NCI-H1092 treated with DMSO at 0.1 percent for 48 hours (cell line): Measurements from ENCODE around the gene UPF1.

ENCODE experiments used
- DNase-seq: peaks from one replicate; lab custom pipeline; 2025; lab: John Stamatoyannopoulos, UW

The UPF1 gene

DNA sequence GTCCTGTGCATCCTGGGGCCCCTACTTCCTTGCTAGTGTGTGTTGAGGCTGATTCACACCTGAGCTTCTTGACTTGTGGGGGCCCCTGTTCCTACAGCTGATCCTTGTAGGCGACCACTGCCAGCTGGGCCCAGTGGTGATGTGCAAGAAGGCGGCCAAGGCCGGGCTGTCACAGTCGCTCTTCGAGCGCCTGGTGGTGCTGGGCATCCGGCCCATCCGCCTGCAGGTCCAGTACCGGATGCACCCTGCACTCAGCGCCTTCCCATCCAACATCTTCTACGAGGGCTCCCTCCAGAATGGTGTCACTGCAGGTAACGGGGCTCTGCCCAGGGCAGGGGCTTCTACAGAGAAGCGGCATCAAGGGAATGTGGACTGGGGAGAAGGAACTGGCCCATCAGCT lies 25.5 kb downstream of the UPF1 start:
- DNase-seq: no peak

DNA sequence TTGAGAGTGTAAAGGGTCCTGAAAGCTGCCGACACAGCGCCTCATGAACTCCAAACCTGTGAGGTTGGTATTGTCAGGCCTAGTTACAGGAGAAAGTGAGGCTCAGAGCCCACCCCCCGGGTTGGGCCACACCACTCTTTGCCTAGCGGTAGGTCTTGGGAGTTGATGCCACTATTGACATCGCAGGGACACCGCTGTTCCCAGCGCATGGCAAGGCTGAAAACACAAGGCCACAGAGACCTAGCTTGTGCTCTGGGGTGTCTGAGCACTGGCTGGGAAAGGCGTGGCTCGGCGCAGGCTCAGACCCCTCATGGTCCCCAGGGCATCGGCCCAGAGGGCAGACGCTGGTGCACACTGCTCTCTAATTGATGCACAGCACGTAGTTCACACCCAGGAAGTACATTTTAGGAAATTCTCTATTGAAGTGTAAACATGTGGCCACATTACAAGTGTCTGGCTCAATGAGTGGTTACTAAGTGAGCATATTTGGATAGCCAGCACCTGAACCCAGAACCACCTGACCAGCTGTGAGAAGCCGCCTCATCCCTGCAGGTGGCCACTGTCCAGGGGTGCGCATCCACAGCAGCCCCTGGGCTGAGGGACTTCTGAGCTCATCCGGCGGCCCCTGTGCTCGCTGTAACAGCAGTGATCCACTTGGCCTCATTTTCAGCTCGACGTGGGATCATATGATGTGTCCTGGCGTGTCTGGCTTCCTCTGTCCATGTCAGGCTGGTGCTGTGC lies 27.3 kb downstream of the UPF1 start:
- no peak for DNase-seq

DNA sequence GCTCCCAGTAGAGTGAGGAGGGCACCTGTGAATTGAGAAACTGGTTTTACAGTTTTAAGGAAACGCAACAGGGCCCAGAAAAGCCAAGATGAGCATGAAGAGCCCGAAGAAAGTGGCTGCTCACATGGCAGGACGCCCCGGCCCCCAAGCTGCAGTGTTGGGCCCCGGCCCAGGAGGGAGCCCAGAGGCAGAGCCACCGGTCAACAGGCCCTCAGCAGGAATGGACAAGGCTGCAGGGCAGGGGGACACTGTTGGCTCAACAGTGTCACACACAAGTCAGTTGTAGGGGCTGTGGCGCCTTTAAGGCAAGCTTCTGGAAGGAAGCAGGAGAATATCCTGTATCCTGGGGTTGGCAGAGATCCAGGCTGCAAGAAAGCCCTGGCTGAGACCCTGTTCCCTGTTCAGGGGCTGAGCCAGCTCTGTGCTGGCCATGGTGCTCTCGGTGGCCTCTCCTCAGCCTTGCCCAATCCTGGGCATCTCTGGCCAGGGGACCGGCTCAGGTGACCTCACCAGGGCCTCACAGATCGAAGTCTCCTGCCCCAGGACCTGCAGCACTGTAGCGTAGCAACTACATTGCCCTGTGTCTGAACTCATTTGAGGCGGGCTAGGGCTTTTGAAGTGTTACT lies 28.0 kb downstream of the UPF1 start:
- no peak for DNase-seq

DNA sequence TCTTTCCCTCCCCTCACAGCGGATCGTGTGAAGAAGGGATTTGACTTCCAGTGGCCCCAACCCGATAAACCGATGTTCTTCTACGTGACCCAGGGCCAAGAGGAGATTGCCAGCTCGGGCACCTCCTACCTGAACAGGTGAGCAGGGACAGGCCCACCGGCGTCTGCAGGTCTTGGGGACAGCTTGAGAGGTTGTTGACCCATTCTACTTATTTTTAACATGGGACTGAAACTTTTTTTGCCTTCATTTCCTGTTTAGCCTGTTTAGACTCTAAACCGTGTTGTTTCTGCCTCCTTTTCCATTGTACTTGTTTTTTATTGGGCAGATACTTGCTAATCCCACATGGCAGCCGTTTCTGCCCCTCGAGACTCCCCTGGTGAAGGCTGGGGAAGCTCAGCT lies 28.5 kb downstream of the UPF1 start:
- no peak for DNase-seq

DNA sequence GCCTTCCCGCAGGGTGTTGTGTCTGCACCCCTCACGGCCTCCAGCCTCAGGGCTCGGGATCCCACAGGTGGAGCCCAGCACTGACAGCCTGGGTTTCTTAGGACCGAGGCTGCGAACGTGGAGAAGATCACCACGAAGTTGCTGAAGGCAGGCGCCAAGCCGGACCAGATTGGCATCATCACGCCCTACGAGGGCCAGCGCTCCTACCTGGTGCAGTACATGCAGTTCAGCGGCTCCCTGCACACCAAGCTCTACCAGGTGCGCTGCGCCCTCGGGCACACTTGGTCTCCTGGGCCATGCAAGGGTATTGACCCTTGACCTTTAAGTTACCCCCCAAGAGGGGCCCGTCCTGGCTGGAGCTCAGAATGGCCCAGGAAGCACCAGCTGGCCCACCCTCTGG lies 29.0 kb downstream of the UPF1 start:
- no peak for DNase-seq

DNA sequence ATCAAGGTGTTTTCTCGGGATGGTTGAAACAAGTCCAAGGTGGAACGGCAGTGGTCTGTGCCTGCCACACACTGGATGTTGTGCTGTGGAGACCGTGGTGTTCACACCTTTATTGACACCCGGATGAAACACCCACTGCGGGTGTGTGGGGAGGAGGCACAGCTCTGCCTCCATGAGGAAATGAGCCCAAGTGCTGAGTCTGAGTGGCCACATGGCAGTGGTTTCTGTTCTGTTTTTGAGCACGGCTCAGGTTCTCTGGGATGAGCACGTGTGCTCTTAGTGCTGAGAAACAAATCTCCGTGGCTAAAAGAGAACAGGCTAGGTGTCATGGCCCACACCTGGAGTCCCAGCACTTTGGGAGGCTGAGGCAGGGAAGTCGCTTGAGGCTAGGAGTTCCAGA lies 29.5 kb downstream of the UPF1 start:
- no peak for DNase-seq

DNA sequence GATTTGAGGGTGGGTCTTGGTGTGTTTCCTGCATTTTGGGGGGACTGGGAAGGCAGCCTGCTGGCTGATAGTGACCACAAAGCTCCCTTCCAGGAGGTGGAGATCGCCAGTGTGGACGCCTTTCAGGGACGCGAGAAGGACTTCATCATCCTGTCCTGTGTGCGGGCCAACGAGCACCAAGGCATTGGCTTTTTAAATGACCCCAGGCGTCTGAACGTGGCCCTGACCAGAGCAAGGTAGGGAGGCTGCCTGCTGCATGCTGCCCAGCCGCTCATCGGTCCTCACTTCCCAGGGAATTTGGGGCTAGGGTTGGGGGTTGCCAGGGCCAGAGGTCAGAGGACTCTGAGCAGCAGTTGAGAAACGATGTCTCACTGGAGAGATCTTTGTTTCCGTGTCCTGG lies 30.2 kb downstream of the UPF1 start:
- DNase-seq: no peak

DNA sequence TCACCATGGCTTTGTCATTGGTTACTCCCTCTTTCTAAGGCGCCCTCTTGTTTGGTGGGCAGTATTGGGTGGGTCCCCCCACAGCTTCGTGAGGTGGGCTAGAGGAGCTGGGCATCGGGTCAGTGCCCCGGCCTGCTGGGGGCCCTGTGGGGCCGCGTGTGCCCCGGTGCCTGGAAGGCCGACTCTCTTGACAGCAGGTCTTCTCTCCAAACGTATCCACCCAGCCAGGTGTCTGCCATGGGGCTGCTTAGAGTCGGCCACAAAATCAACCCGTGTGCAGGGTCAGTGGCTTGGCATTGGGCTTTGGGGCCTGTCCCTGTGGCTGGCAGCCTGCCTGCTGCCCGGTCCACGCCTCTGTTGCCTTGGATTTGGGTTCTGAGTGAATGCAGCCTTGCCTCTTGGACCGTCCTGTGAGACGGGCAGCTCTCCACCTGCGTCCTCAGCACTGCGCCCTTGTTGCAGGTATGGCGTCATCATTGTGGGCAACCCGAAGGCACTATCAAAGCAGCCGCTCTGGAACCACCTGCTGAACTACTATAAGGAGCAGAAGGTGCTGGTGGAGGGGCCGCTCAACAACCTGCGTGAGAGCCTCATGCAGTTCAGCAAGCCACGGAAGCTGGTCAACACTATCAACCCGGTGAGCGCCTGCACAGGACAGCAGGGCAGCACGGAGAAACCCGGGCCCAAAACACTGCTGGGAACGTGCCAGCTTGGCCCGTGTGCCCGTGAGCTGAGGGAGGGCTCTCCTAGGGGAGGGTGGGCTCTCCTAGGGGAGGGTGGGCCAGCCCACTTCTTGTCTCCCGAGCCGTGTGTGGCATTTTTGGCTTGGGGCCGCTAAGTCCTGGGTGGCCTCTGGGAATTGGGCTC lies 31.4 kb downstream of the UPF1 start:
- no peak for DNase-seq

DNA sequence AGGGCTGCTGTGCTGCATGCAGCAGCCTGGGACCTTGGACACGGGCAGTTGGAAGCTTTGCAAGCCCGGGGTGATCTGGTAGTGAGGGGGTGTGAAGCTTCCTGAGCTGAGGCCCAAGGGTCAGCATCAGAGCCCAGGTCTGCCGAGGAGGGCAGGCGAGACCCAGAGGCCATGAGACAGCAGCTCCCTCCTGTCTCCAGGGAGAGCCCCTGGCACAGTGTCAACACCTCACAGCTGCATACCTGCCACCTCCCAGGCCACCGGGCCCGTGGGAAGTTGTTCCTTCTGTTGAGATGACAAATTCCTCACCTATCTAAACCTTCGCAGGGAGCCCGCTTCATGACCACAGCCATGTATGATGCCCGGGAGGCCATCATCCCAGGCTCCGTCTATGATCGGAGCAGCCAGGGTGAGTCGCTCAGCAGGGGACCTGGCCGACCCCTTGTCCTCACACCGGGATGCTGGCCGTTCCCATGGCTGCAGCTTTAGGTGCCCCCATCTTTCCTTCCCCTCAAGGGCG lies 32.1 kb downstream of the UPF1 start:
- no peak for DNase-seq

DNA sequence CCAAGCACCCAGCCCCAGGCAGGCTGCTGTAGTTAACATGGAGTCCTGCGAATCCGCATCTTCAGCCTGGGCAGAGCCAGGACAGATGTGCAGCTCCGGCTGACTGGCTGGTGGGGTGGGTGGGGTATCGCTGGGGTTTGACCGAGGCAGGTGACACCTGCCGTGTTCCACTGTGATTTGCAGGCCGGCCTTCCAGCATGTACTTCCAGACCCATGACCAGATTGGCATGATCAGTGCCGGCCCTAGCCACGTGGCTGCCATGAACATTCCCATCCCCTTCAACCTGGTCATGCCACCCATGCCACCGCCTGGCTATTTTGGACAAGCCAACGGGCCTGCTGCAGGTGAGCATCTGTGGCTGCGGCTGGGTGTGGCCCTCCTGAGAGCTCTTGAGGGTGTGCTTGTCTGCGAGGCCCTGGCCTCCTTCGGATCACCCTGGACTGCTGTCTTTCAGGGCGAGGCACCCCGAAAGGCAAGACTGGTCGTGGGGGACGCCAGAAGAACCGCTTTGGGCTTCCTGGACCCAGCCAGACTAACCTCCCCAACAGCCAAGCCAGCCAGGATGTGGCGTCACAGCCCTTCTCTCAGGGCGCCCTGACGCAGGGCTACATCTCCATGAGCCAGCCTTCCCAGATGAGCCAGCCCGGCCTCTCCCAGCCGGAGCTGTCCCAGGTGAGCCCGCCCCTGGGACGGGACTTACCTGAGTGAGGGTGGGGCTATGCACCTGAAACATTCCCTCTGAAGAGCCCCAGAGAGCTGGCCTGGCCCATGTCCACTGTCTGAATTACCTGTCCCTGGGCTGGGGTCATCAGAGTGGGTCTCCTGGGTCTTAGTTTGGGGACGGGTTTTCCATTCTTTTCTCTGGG lies 33.6 kb downstream of the UPF1 start:
- DNase-seq: no peak

DNA sequence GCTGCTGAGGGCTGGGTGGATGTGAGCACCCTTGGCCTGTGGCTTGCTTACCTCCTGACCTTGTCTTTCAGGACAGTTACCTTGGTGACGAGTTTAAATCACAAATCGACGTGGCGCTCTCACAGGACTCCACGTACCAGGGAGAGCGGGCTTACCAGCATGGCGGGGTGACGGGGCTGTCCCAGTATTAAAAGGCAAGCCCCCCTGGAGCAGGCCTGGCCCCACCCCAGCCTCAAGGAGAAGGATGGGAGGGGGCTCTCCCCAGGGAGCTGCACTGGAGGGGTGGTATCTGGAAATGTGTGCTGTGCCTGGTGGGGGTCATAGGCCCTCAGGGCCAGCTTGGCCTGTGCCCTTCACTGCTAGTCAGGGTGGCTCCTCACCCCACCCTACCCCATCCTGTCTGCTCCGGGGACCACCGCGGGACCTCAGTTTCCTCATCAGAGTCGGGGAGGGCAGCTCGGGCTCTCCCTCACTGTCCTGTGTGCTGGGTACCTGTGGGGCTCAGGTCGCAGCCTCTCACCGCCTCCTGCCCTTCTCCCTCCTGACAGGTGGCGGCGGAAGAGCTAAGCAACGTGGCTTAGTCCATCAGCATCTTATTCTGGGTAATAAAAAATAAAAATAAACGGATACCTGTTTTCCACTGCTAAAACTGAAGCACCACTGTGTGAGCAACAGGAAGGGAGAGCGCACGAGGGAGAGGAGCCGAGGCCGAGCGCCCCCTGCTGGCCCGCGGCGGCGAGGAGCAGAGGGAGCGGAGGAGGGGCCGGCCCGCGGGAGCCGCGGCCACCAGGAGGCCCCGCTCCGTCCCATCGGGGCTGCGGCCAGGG lies 34.4 kb downstream of the UPF1 start:
- DNase-seq: peak; percentile 15

DNA sequence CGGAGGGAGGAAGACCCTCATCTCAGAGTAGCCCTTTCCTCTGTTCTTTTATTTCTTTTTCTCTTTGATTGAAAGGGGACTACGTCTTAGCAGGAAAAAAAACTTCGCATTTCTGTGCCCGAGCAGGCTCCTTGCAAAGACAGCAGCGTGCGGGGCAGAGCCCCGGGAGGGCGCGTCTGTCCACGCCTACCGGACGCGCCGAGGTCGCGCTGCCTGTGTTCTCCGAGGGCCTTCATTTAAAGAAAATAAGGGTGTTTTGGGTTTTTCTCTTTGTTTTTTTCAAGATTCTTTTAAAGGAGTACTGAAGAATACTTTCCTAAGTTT lies 35.0 kb downstream of the UPF1 start:
- no peak for DNase-seq

DNA sequence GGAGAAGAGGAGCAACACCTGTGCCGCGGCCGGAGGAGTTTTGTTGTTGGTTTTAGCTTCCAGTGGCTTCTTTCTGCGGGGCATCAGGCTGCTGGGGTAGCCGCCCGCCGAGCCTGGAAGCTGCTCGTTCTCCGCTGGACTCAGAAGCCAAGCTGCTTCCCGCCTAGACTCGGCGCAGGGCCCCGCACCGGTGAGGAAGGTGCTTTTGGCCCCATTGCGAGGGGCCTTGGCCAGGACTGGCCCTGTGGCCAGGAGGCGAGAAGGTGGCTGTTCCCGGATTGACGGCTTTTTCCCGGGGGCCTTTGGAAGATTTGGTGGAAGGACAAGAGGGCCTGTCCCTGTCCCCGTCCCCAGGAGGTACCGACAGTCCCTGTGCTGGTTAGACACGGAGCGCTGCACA lies 35.4 kb downstream of the UPF1 start:
- no peak for DNase-seq

DNA sequence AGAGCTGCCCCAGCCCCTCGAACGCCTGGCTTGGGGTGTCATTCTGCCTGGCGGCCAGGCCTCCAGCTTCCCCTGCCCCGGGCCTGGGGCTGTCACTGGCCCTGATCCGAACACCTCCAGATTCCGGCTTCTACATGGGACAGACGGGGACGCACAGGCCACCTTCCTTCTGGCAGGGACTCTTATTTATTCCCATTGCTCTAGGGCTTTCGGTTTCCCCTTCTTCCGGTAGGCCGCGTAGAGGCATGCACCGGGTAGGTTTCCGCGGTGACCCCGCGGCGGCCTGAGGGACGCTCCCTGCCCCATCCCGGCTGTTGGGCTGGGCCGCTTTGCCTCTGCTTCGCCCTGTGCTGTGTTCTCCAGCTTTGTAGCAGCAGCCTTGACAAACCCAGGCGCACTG lies 36.0 kb downstream of the UPF1 start:
- DNase-seq: no peak

DNA sequence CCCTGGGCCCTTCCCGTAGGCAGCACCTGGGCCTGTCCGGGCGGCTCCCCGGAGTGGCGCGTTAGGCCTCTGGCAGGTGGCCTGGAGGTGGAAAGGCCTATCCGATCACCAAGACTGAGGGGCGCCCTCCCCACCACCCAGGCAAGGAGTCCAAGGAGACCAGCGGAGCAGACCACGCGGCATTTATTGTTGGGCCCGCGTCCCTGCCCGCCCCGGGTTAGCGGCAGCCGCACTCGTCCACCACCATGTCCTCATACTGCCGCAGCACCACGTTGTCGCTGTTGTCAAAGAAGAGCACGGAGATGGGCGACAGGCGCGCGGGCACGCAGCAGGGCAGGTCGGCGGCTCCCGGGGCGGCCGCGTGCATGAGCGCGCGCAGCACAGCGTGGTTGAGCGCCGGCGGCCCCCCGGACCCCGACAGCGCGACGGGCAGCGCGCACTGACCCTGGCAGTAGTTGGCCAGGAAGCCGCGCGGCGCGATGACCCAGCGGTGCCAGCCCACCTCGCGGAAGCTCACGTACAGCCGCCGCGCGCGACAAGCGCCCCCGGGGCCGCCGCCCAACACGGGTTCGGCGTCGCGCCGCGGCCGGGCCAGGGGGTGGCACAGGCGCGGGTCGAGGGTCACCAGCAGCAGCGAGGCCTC lies 36.7 kb downstream of the UPF1 start:
- no peak for DNase-seq

DNA sequence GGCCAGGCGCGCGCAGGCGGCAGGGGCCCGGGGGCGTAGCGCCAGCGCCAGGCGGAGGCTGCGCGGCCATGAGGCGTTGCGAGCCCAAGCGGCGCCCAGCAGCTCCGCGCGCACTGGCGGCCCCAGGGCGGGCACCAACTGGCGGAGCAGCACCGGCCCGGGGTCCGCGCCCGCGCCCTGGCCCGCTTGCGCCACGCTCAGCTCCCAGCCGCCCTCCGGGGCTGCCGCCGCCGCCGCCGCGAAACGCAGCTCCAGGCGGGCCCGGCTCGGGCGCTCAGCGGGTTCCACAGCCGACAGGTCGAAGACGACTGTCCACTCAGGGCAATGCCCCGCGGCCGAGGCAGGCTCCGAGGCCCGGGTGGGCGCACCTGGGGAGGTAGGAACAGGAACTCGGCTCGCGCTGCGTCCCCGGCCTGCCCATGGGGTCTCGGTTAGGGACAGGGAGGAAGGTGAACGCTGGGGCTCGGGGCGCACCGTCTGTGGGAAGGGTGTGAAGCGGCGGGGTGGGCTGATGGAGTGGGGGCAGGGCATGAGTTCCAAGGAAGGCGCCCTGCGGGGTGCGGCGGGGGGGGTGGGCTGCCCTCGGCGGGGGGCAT lies 37.4 kb downstream of the UPF1 start:
- DNase-seq: no peak

DNA sequence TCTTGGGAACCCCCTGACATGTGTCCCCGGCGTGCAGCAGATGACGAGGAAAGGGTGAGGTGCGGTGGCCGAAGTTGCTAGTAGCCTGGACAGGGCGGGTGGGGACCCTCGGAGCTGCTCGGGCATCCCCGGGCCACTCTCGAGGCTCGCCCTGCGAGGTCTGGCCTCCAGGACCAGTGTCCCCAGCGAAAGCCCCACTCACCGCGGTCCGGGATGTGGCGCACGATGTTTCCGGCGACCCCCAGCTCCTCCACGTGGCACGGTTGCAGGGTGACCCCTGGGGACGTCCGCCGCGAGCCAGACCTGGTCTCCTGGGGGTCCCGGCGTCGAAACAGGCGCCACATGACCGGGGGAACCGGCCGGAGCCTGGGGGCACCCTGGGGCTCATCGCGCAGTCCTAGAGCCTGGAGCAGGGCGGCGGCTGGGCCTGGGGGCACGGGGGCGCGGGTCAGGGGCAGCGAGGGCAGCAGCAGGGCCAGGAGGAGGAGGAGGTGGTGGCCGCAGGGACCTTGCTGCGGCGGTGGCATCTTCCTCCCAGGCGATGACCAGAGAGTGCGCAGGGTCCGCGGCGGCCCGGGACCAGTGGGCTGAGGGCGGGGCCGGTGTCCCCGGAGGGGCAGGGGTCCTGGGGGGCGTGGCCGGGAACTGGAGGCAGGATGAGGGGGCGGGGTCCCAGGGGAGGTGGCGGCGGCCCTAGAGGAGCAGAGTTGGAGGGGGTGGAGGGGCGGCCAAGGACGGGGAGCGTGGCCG lies 38.2 kb downstream of the UPF1 start:
- DNase-seq: no peak

DNA sequence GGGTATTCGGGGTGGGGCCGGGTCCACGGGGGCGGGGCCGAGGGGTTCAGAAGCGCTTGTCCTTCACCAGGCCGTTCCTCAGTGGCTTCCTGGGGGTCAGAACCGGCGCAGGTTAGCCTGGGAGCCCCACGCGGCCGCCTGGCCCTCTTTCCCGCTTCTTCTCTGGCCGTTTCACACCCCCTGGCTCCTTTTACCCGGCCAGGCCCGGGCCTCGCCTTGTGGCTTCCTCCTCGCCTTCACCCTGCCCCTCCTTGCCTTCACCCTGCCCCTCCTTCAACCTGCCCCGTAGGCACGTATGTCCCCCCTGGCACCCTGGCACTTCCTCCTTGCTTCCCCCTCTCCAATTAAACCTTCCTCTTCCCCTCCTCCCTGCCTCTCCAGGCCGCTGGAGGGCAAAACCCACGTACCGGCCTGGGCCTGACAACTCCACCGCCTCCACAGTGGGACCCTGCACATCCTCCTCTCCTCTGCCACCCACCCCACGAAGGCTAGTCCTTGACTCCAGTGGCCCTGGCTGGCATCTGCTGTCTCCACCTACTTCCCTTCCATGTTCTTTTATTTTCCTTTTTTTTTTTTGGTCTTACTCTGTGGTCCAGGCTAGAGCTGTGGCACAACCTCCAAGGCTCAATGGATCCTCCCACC lies 38.9 kb downstream of the UPF1 start:
- no peak for DNase-seq

DNA sequence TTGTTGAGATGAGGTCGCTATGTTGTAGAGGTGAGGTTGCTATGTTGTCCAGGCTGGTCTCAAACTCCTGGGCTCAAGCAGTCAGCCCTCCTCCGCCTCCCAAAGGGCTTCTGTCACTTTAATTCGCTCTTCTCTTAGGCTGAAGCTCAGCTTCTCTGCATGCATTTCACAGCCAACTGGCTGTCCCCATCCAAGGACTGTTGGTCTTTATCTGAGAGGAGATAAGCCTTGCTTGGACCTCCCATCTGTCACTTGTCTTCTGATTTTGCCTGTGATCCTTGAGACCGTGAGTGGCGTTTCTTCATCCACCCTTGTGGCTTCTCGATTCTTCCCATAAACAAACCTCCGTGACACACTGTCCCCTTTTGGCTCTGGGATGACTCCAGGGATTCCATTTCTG lies 39.8 kb downstream of the UPF1 start:
- DNase-seq: no peak
